GM13976 (cell line): ENCODE data around the gene CCDC171.
"Not testable (repeated sequence)": the region's sequence is repeated elsewhere in the genome, so short reads cannot be mapped to it uniquely, and the experiment has no call there.

Experiments used
- DNase-seq: peaks from one replicate; pipeline ENCODE4 v3.0.0; 2012; ENCODE audit warnings: low spot score
- CTCF ChIP-seq: IDR thresholded peaks from 2 replicates; pipeline ENCODE4 v1.5.1; 2012; ENCODE audit warnings: borderline replicate concordance, mild to moderate bottlenecking; ENCODE audit not compliant: insufficient read depth; ENCODE audit errors: extremely low read depth, missing control alignments, control extremely low read depth
- in situ Hi-C: fragments of 300-500 bp; cut with MboI; formaldehyde crosslinking; loops from one replicate; pipeline ENCODE4 v1.12.0; 2022; ENCODE audit warnings: low sequenced_read_pairs, mixed read lengths, inconsistent platforms; ENCODE audit not compliant: unreplicated experiment

CCDC171 gene

GRCh38 chr9:15584379-15584778 is 31.5 kb downstream of the CCDC171 start:
- no peak for DNase-seq
- no peak for TF ChIP-seq CTCF
- in situ Hi-C loops: no loop called here

DNA sequence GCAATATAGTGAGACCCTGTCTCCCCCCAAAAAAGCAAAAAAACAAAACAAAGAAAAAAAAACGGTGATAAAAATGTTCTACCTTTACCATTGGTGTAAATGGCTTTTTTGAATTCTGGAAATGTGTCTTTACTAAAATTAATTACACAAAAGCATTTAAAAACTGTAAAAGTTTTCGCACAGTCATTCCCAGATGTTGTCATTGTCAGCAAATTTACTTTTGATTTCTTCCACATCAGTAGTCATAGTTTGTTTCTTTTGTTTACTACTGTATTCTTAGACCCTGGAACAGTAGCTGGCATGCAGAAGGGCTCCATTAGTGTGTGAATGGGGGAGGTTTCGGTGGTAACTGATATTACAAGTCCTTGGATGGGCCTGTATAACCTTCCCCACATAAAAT is 39.5 kb downstream of the CCDC171 start:
- no peak for DNase-seq
- TF ChIP-seq CTCF: no peak
- in situ Hi-C loops: no loop called here

DNA sequence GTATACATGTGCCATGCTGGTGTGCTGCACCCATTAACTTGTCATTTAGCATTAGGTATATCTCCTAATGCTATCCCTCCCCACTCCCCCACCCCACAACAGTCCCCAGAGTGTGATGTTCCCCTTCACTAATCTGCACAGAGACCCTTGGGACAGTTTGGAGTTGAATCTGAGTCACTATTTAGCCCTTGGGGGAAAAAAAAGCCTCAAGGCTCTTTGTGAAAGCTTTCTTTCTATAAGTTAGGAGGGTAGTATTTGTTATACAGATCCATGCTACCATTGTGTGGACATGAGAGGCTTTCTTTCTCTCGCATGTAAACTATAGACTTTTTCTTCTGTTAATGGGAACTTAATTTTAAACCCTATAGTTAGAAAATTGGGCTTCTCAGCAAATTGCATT is 40.1 kb downstream of the CCDC171 start:
- DNase-seq, in situ Hi-C loops: not testable (repeated sequence)

DNA sequence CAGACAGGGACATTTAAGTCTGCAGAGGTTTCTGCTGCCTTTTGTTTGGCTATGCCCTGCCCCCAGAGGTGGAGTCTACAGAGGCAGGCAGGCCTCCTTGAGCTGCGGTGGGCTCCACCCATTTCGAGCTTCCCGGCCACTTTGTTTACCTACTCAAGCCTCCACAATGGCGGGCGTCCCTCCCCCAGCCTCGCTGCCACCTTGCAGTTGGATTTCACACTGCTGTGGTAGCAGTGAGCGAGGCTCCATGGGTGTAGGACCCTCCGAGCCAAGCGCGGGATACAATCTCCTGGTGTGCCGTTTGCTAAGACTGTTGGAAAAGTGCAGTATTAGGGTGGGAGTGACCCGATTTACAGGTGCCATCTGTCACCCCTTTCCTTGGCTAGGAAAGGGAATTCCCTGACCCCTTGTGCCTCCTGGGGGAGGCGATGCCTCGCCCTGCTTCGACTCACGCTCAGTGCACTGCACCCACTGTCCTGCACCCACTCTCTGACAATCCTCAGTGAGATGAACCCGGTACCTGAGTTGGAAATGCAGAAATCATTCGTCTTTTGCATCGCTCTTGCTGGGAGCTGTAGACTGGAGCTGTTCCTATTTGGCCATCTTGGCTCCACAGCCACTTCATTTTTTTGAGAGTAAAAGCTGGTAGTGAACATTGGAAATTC is 48.0 kb downstream of the CCDC171 start:
- in situ Hi-C loops: loop anchor here (25.0 kb wide), 1 partner anchor 388 kb away; no protein-coding TSS in a partner anchor
- not testable (repeated sequence) for DNase-seq

DNA sequence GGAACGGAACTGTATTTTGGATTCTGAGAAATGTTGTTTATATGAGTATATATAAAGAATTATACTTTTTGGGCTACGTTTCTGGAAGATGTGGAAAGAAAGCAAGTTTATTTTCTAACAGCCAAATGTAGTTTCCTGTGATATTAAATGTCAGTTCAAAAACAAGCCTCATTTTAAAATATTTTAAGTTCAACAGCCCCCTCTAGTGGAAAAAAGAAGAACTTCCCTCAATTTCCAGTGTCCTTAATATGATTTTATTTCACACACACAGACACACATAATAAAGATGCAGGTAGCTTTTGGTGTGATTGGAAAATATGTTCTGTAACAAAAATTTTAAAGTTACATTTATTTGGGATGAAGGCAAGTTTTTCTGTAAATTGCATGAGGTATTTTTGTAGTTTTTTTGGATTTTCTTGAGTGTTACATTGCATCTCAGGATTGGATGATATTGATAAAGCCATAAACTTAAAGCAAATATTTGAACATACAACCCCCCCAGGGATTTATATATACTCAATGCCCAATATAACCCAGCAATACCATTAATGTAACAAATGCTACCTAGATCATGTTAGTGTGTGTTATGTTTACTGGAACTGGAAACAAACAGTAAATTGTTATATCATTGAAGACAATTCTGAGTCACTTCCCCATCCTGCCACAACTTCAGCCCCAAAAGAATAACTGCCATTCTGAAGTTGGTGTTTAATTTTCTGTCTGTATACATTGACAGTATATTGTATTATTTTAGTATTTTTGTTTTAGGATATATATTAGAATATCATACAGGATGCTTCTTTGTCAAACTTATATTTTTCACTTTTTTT is 54.0 kb downstream of the CCDC171 start:
- in situ Hi-C loops: loop anchor here (25.0 kb wide), 1 partner anchor 395 kb away; no protein-coding TSS in a partner anchor
- peak; percentile 47 for TF ChIP-seq CTCF

DNA sequence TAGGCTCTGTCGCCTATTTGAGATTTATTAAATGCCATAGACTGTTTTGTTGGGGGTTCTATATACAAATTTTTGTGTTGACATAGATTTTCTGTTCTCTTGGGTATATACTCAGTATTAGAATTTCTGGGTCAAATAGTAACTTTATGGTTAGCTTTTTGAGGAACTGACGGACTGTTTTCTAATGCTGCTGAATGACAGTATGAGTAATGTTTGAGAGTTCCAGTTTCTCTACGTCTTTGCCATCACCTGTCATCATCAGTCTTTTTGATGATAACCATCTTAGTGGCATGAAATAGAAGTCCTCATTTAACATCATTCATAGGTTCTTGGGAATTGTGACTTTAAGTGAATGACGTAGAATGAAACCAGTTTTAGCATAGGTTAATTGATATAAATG is 60.1 kb downstream of the CCDC171 start:
- TF ChIP-seq CTCF: no peak
- in situ Hi-C loops: loop anchor here (25.0 kb wide), 1 partner anchor 401 kb away; no protein-coding TSS in a partner anchor
- no peak for DNase-seq

More for the DNA sequence above, 54.0 kb downstream of the CCDC171 start:
- DNase-seq: peak; percentile 54

DNA sequence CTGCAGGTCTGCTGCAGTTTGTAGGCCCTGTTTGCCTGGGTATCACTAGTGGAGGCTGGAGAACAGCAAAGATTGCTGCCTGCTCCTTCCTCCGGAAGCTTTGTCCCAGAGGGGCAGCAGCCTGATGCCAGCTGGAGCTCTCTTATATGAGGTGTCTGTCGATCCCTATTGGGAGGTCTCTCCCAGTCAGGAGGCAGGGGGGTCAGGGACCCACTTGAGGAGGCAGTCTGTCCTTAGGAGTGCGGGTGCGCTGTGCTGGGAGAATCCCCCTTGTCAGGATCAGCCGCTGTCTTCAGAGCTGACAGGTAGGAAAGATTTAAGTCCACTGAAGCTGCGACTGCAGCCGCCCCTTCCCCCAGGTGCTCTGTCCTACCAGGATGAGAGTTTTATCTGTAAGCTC is 64.9 kb downstream of the CCDC171 start:
- TF ChIP-seq CTCF: no peak
- DNase-seq: no peak
- in situ Hi-C loops: loop anchor here (25.0 kb wide), 1 partner anchor 405 kb away; no protein-coding TSS in a partner anchor
